EH (cell line): ENCODE measurements around the gene ARFRP1.
A peak's percentile ranks its signal among the peaks of the same experiment; 100 is the strongest.
"Not testable (repeated sequence)": the region's sequence is repeated elsewhere in the genome, so short reads cannot be mapped to it uniquely, and the experiment has no call there.

Experiments used
- DNase-seq: peaks from one replicate; pipeline ENCODE4 v3.0.0-alpha.2; 2015; ENCODE audit warnings: low read depth

Gene ARFRP1

DNA sequence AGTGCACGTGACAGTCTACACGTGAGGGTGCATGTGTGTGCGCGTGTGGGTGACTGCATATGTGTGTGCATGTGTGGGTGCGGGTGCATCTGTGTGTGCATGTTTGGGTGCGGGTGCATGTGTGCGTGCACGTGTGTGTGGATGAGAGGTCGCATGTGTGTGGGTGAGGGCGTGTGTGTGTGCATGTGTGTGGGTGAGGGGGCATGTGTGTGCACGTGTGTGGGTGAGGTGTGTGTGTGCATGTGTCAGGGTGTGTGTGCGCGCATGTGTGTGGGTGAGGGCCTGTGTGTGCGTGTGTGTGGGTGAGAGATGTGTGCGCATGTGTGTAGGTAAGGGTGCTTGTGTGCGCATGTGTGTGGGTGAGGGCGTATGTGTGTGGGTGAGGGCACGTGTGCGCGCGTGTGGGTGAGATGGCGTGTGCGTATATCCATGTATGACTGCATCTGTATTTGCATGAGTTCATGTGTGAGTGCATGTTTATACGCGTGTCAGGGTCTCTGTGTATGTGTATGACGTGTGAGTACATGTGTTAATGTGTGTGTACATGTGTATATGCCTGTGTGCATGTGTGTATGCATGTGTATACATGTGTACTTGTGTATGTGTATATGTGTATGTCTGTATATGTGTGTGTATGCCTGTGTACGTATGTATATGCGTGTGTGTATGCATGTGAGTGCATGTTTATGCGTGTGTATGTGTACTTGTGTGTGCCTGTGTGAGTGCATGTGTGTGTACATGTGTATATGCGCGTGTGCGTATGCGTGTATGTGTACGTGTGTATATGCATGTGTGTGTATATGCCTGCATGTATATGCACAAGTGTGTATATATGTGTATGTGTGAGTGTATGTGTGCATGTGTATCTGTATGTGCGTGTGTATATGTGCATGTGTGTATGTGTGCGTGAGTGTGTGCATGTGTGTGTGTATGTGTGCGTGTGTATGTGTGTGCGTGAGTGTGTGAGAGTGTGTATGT is 24.6 kb upstream of the ARFRP1 start:
- no peak for DNase-seq

DNA sequence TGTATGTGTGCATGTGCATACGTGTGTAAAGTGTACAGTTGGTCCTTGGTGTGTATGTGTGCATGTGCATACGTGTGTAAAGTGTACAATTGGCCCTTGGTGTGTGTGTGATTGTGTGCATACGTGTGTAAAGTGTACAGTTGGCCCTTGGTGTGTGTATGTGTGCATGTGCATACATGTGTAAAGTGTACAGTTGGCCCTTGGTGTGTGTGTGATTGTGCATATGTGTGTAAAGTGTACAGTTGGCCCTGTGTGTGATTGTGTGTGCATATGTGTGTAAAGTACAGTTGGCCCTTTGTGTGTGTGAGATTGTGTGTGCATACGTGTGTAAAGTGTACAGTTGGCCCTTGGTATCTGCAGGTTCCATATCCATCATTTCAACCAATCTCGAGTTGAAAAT is 23.6 kb upstream of the ARFRP1 start:
- DNase-seq = no peak

DNA sequence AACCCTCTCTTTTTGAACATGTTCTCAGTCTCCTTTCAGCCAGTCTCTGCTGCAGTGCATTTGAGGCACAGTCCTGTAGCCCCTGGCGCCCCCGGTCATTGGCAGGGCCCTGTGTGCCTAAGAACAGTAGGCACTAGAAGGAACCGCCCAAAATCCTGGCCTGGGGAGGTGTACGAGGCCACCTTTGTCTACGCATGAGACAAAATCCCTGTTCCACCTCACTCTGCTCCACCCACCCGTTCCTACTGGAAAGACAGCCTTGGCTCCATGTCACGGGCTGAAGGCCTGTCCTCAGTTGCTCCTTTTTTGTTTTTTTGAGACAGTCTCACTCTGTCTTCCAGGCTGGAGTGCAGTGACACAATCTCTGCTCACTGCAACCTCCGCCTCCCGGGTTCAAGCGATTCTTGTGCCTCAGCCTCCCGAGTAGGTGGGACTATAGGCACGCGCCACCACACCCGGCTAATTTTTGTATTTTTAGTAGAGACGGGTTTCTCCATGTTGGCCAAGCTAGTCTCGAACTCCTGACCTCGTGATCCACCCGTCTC is 22.5 kb upstream of the ARFRP1 start:
- not testable (repeated sequence) for DNase-seq

DNA sequence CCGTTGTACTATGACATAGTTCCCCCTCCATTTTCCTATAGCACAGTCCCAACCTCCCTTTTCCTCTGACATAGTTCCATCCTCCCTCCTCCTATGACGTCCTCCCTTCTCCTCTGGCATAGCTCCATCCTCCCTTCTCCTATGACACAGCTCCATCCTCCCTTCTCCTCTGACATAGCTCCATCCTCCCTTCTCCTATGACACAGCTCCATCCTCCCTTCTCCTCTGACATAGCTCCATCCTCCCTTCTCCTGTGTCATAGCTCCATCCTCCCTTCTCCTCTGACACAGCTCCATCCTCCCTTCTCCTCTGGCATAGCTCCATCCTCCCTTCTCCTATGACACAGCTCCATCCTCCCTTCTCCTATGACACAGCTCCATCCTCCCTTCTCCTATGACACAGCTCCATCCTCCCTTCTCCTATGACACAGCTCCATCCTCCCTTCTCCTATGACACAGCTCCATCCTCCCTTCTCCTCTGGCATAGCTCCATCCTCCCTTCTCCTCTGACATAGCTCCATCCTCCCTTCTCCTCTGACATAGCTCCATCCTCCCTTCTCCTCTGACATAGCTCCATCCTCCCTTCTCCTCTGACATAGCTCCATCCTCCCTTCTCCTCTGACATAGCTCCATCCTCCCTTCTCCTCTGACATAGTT is 15.3 kb upstream of the ARFRP1 start:
- not testable (repeated sequence) for DNase-seq

DNA sequence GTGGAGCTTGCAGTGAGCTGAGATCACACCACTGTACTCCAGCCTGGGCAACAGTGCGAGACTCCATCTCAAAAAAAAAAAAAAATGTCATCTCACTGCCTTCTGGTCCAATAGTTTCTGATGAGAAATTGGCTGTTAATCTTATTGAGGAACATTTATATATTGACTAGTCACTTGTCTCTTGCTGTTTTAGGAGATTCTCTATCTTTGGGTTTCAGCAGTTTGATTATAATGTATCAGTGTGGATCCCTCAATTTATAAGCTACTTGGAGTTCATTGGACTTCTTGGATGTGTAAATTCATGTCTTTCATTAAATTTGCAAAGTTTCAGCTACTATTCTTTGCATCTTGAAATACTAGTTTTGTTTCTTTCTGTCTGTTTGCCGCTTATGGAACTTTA is 11.2 kb upstream of the ARFRP1 start:
- no peak for DNase-seq

DNA sequence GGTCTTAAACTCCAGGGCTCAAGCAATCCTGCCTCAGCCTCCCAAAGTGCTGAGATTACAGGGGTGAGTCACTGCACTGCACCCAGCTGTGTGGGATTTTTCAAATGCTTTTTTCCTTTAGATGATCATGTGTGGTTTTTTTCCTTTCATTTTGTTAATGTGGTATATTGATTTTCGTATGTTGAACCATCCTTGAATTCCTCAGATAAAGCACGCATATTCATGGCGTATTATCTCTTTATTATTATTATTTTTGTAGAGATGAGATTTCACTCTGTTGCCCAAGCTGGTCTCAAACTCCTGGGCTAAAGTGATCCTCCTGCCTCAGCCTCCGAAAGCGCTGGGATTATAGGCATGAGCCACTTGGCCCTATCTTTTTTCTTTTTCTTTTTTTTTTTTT is 7.1 kb upstream of the ARFRP1 start:
- no peak for DNase-seq

DNA sequence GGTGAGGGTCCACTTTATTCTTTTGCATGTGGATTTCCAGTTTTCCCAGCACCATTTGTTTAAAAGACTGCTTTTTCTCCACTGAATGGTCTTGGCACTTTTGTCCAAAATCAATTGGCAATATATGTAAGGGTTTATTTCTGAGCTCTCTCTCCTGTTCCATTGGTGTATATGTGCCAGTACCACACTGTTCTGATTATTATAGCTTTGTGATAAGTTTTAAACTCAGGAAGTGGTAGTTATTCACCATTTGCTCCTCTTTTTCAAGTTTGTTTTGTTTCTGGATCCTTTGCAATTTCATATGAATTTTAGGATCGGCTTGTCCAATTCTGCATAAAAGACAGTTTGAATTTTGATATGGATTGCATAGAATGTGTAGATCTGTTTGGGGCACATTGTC is 4.4 kb upstream of the ARFRP1 start:
- no peak for DNase-seq

DNA sequence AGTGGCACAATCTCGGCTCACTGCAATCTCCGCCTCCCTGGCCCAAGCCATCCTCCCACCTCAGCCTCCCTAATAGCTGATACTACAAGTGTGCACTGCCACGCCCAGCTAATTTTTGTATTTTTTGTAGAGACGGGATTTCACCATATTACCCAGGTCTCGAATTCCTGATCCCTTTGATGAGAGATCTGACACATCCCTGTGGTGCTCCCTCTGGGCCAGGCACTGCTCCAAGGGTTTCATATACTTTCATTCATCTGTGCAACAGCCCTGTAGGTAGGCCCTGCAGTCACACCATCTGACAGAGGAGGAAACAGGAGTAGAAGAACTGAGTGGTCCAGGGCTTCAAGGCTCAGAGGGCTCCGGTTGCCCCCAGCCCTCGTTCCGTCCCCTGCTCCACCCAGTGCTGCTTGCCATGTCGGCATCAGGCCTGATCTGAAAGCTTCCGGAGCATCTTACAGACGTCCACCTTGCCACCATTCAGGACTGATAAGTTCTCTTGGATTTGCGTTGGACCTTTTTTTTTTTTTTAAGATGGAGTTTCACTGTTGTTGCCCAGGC is 3.4 kb upstream of the ARFRP1 start:
- DNase-seq = no peak

DNA sequence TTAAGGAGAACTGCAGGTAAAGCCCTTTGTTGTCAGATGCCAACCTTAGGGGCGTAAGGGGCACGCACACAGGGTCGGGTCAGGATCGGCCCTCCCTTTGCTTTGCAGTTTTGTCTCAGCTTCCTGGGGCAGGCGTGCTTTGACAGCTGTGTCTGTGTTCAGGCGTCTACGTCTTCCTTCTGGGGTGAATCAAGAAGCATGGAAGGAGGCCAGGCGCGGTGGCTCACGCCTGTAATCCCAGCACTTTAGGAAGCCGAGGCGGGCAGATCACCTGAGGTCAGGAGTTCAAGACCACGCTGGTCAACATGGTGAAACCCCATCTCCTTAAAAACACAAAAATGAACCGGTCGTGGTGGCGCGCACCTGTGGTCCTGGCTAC is 1.4 kb upstream of the ARFRP1 start:
- DNase-seq = no peak

DNA sequence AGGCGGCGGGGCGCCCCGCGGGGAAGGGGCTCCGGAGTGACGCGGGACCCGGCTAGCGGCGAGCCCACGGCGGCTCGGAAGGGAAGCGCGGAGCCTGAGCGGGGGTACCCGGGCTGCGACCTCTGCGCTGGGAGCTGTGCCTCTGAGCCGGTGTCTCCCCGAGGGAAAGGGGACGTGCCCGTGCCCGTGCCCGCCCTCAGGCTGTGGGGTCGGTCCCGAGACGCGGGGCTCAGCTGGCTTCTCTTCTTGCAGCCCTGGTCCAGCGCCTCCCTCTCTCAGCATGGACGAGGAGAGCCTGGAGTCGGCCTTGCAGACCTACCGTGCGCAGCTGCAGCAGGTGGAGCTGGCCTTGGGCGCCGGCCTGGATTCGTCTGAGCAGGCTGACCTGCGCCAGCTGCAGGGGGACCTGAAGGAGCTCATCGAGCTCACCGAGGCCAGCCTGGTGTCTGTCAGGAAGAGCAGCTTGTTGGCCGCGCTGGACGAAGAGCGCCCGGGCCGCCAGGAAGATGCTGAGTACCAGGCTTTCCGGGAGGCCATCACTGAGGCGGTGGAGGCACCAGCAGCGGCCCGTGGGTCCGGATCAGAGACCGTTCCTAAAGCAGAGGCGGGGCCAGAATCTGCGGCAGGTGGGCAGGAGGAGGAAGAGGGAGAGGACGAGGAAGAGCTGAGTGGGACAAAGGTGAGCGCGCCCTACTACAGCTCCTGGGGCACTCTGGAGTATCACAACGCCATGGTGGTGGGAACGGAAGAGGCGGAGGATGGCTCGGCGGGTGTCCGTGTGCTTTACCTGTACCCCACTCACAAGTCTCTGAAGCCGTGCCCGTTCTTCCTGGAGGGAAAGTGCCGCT is 749 bp upstream of the ARFRP1 start:
- no peak for DNase-seq

DNA sequence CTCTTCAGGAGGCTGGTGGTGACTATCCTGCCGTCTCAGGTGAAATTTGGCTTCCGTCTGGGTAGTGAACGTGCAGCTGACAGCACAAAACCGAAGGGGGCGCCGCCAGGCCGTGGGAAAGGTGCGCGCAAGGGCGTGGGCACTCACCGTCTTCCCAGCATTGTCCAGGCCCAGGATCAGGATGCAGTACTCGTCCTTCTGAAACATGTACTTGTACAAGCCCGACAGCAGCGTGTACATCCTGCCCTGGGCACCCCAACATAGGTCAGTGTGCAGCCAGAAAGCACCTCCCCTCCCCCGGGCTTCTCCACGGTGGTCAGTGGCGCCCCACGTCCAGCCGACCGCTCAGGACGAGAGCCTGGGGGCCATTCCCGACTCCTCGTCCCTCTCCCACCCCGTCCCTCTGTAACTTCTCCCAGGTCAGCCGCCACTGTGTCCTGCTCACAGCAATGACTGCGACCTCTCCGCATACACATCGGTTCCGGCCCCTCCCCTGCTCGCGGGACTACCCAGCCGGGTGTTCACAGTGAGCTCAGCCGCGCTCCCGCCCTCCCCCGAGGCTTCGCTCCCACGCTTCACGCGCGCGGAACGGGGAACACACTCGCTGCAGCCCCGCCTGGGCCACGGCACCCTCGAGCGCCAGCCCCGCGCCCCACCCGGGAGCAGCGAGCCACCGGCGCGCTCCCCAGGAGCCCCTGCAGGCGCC is 771 bp downstream of the ARFRP1 start:
- DNase-seq = peak; percentile 49

DNA sequence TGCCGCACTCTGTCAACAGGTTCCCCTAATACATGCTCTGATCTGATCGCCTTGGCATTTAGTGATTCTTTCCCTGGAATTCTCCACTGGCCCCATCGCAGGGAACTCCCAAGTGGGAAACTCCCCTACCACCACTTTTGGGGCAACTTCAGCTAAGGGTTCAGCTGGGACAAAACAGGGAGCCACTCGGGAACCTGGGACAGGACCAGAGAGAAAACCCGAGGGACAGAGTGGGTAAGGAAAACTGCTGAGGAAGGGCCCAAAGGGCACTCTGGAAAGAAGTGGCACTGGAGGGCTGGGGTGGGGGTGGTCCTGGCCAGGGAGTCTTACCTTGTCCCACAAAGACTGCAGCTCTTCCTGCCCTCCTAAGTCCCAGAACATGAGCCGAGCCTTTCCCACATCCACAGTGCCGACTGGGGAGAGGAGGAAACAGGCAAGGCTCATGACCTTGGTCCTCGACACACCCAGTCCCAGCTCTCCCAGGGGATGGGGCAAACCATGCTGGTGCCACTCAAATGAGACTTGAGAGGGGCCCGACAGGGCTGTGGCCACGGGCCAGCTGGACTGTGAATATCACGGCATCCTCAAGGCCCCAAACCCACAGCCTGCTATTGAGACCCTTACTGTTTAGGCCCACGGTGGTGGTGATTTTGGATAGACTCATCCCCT is 1.6 kb downstream of the ARFRP1 start:
- no peak for DNase-seq

DNA sequence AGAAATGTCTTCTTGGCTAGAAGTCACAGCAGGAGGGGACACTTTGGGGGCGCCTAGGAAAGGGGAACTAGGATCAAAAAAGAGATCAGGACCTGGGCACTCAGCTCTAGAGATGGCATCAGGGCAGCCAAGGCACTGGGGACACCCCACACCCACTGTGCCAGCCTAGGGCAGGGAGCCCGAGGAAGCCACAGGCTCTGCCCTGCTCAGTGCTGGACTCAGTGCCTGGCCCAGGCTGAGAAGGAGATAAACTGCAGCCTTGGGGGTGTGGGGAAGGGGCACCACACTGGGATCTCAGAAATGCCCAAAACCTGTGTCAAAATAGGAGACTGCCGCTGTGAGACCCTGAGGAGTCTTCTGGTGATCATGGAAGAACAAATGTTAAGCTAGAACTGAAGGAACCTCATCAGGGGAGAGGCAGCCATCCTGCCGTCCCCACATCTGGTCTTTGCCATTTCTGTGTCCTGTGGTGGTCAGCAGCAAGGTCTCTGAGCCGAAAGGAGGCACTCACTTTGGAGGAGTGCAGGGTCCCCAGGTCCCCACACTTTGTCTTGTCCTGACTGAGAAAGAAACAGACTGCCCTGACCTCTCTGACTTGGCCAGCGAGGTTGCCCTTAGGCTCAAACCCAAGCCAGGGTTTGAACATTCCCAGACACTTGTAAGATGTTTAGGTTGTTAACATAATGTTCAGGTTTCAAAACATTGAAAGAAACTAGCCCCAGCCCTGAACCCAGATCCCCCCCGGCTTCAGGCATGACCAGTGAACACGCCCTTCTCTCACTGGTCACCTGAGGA is 2.3 kb downstream of the ARFRP1 start:
- DNase-seq = no peak

DNA sequence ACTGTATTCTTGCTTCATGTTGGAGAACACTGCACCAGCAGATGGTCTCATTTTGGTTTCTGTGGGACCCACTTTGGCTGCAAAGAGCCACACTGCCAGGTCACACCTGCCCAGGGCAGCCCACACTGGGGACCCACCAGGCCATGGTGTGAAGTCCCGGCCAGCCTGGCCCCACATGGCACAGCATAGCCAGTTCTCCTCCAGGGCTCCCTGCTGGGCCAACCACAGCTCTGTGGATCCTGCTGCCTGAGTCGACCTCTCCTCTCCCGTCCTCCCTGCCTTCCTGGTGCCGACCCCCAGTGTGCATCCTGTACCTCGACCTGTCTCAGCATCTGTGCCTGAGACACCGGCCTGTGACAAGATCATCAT is 3.0 kb downstream of the ARFRP1 start:
- no peak for DNase-seq

DNA sequence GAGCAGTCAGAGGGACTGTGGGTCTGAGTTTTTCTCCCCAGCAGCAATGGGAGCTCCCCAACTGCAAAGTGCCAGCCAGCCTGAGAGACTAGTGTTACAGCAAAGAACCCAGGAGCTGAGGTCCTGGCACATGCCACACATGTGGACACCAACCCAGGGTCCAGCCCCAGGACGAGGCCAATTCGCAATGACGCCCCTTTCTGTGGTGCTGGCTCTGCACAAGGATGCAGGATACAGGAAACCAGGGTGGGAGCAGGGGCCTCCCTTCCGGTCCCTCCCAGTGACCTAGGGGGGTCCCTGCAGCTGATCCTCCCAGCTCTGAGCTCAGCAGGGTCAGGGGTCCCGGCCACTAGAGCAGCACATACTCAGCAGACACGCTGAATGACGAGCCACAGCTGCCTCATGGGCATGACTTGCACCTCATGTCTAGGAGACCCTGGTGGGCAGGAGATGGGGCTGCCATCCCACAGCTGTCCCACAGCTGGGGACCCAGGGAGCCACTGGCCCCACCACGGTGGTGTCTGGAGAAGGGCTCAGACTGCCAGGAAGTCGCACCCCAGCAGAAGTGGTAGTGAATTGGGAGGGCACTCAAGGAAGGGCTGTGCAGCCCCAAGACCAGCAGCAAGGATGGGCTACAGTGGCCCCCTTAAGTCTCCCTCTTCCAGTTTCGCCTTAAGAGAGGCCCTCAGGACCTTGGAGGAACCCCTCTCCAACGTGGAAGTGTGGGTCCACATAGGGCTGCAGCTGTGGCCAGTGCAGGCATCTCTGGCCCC is 3.6 kb downstream of the ARFRP1 start:
- no peak for DNase-seq

DNA sequence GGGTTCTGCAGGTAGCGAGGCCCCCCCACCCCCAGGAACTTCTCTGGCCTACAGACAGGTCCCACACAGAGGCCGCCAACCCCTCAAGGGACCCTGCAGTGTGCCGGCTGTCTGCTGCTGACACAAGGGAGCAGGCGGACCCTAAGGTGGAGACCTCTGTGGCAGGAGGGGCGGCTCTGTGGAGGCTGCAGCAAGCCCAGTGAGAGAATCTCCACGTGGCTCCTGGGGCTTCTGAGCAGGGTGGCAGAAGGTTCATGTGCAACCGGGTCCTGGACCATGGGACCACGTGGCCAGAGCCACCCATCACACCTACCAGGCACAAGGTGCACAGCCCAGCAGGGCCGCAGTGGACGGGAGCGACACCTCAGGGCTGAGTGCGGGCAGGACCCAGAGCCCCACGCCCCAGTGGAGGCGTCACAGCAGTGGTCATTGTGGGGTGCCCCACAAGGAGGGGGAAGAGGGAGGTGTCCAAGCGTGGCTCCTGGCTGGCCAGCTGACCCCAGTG is 4.3 kb downstream of the ARFRP1 start:
- DNase-seq = no peak

DNA sequence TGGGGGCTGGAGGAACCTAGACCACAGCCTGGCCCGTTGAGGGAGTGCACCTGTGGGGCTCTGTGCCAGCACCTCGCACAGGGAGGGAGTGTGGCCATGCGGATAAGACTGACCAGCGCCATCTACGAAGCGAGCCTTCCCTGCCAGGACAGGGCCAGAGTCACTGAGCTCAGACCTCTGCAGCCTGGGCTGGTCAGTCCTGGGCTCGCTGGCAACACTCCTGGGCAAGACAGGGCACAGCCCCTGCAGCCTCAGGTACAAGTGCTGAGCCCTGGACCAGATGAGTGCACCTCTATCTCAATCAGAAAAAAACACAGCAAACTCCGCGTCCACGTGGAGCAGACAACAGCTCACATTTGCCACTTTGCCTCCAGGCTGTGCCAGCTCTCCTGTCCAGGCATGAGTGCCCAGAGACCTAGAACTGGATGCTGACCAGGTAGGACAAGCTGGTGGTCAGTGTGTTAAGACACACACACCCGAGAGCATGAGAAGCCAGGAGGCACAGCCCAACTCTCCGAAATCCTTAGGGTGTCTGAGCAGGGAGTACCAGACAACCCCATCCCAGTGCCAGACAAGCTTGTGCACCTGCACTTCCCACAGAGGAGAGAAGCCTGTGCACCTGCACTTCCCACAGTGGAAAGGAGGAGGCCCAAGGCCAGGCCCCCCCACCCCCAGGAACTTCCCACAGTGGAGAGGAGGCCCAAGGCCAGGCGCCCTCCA is 4.9 kb downstream of the ARFRP1 start:
- no peak for DNase-seq

DNA sequence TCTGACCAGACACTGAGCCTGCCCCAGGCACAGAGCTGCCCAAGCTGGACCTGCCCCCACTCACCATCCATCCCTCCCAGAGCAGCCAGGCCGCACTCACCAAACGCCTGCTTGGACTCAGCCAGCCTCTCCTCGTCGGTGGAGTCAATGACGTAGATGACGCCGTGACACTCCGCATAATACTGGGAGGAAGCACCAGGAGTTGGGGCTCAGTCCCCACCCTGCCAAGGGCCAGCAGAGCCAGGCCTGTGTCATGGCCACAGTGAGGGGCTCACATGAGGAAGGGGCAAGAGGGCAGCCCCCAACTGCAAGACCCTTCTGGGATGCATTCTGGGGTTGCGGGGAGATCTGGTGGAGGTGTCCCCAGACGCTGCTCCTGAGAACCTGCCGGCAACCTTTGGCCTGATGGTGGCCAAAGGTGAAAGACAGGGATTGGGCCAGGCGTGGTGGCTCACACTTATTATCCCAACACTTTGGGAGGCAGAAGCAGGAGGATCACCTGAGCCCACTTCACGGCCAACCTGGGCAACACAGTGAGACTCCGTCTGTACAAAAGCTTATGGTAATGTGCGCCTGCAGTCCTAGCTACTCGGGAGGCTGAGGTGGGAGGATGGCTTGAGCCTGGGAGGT is 5.6 kb downstream of the ARFRP1 start:
- DNase-seq = no peak
